Measurements from ENCODE around the gene NDUFAF4. TPM values are rescaled to one million over a fixed set of nuclear protein-coding genes. Genes with fewer than 3 reads are reported as not detected.

NDUFAF4 gene
- total and polyA plus RNA-seq, 2 experiments from 2014 or later = 35.1 to 233 TPM

DNA sequence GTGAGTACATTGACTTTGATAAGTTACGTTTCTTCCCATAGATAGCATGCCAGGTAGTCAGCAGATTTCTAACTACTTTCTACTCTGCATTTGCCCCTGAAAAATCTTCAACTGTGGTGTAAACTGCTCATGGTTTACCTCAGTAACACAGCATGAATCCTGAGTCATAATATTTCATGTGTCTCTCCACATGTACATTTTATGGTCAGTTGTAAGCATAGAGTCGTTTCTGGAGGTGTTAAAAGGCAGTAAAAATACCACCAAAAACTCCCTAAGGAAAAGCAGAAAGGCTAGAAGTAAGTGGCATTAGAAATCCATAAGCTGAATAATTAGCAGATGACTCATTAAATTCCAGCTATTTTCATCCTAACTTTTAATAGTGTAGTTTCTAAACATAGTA, 56.3 kb downstream of the NDUFAF4 start:
- no peaks in the 10 kb centered on the region for H3K9me3 Mint-ChIP-seq
- Histone ChIP-seq H3K27me3 (ENCODE audit: insufficient read depth) (peaks cover 11% of the 10 kb centered on the region), H3K9me2 (ENCODE audit: insufficient read depth) (no peaks in the 10 kb centered on the region; the same call in 1 of the 2 replicates), H2AFZ (peak overlapping the region; percentile 38; the same call in 1 of the 2 replicates), H3K36me3 (ENCODE audit: insufficient read depth) (no peaks in the 10 kb centered on the region), H3K4me1 (ENCODE audit: insufficient read depth) (no peaks in the 10 kb centered on the region), H3K4me3 (no peak overlapping the region), H3K27ac (ENCODE audit: low read depth) (no peak overlapping the region), H4K20me1 (replicated peaks; ENCODE audit: insufficient read depth) (no peaks in the 10 kb centered on the region), H3K4me2 (no peak overlapping the region), H3K79me2 (replicated peaks; ENCODE audit: insufficient read depth) (peaks cover 2% of the 10 kb centered on the region), H3F3A (replicated peaks; ENCODE audit: low read depth) (no peaks in the 10 kb centered on the region)
- H3K36me3 Mint-ChIP-seq (ENCODE audit: low read depth) = no peaks in the 10 kb centered on the region
- H3K27ac Mint-ChIP-seq = no peak overlapping the region
- H3K4me1 Mint-ChIP-seq = peaks cover 5% of the 10 kb centered on the region; the same call in 1 of the 3 replicates
- H3K27me3 Mint-ChIP-seq (ENCODE audit: insufficient read depth, low read depth, poor library complexity) = peaks cover 15% of the 10 kb centered on the region
- no peak for TF ChIP-seq CREB1 (CRISPR knock-in tag; IDR thresholded peaks at IDR 0.05; ENCODE audit: low read depth)
- no peak for TF ChIP-seq ZNF114 (CRISPR knock-in tag; IDR thresholded peaks at IDR 0.05)
- TF ChIP-seq ZNF331 (CRISPR knock-in tag; IDR thresholded peaks at IDR 0.05; ENCODE audit: low read depth) = no peak
- no peak for TF ChIP-seq CTCF (conservative IDR thresholded peaks at IDR 0.05; ENCODE audit: low read depth in 2 of 2)
- TF ChIP-seq EZH2 (IDR thresholded peaks at IDR 0.05; ENCODE audit: low read depth, unreplicated experiment) = no peak
- no peak for TF ChIP-seq NANOG (IDR thresholded peaks at IDR 0.05; ENCODE audit: borderline replicate concordance)
- no peak for TF ChIP-seq STAT1 (IDR thresholded peaks at IDR 0.05; ENCODE audit: unreplicated experiment)
- no peak for TF ChIP-seq EZH2phosphoT487 (IDR thresholded peaks at IDR 0.05; ENCODE audit: unreplicated experiment)
- no peak for TF ChIP-seq JUNB (IDR thresholded peaks at IDR 0.05; ENCODE audit: unreplicated experiment)
- TF ChIP-seq, protein P1, sequence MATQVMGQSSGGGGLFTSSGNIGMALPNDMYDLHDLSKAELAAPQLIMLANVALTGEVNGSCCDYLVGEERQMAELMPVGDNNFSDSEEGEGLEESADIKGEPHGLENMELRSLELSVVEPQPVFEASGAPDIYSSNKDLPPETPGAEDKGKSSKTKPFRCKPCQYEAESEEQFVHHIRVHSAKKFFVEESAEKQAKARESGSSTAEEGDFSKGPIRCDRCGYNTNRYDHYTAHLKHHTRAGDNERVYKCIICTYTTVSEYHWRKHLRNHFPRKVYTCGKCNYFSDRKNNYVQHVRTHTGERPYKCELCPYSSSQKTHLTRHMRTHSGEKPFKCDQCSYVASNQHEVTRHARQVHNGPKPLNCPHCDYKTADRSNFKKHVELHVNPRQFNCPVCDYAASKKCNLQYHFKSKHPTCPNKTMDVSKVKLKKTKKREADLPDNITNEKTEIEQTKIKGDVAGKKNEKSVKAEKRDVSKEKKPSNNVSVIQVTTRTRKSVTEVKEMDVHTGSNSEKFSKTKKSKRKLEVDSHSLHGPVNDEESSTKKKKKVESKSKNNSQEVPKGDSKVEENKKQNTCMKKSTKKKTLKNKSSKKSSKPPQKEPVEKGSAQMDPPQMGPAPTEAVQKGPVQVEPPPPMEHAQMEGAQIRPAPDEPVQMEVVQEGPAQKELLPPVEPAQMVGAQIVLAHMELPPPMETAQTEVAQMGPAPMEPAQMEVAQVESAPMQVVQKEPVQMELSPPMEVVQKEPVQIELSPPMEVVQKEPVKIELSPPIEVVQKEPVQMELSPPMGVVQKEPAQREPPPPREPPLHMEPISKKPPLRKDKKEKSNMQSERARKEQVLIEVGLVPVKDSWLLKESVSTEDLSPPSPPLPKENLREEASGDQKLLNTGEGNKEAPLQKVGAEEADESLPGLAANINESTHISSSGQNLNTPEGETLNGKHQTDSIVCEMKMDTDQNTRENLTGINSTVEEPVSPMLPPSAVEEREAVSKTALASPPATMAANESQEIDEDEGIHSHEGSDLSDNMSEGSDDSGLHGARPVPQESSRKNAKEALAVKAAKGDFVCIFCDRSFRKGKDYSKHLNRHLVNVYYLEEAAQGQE (IDR thresholded peaks at IDR 0.05; ENCODE audit: unreplicated experiment) = no peak
- no peak for TF ChIP-seq ZNF462 (CRISPR knock-in tag; IDR thresholded peaks at IDR 0.05)
- TF ChIP-seq POLR2AphosphoS5 (IDR thresholded peaks at IDR 0.05; ENCODE audit: low read depth) = no peak
- no peak for TF ChIP-seq ETS1 (IDR thresholded peaks at IDR 0.05)
- no peak overlapping the region for H3K4me3 Mint-ChIP-seq
- DNase-seq (ENCODE audit: low spot score) (no peak), ATAC-seq (no peak)
